Osteocyte (in vitro differentiated cells): Measurements from ENCODE around the gene C11orf86. TPM values are rescaled to one million over a fixed set of nuclear protein-coding genes. Genes with fewer than 3 reads are reported as not detected.

Experiments used
- DNase-seq: peaks from one replicate; pipeline ENCODE4 v3.0.0; 2021; ENCODE audit warnings: mixed read lengths; ENCODE audit not compliant: unreplicated experiment; ENCODE audit errors: extremely low spot score
- H3K27ac Mint-ChIP-seq: one replicate; pipeline ENCODE4 v1.8.0; 2021; ENCODE audit warnings: mild to moderate bottlenecking, mixed read lengths; ENCODE audit not compliant: unreplicated experiment
- H3K27me3 Mint-ChIP-seq: one replicate; pipeline ENCODE4 v1.8.0; 2021; ENCODE audit warnings: mixed read lengths; ENCODE audit not compliant: unreplicated experiment
- H3K36me3 Mint-ChIP-seq: one replicate; pipeline ENCODE4 v1.8.0; 2021; ENCODE audit warnings: mixed read lengths; ENCODE audit not compliant: unreplicated experiment
- H3K4me1 Mint-ChIP-seq: one replicate; pipeline ENCODE4 v1.8.0; 2021; ENCODE audit warnings: mixed read lengths; ENCODE audit not compliant: unreplicated experiment
- H3K4me3 Mint-ChIP-seq: one replicate; pipeline ENCODE4 v1.8.0; 2021; ENCODE audit warnings: mild to moderate bottlenecking, moderate library complexity, mixed read lengths; ENCODE audit not compliant: unreplicated experiment
- H3K9me3 Mint-ChIP-seq: one replicate; pipeline ENCODE4 v1.8.0; 2021; ENCODE audit warnings: mixed read lengths; ENCODE audit not compliant: unreplicated experiment
- CTCF ChIP-seq: fragments of 200-600 bp; sonication (generic); IDR thresholded peaks from 2 replicates; pipeline ENCODE4 v1.5.0; 2021; ENCODE audit warnings: antibody characterized with exemption, mild to moderate bottlenecking, moderate library complexity
- total RNA-seq: library from RNA; stranded (reverse); gene quantifications from 2 replicates; pipeline ENCODE4 v1.2.1, GENCODE V29; 2021

The C11orf86 gene
- total RNA-seq, 1 donor from 2014 or later = not detected

- no peaks in the 10 kb centered on the region for H3K36me3 Mint-ChIP-seq
- no peak for TF ChIP-seq CTCF
- no peaks in the 10 kb centered on the region for H3K4me1 Mint-ChIP-seq
- no peaks in the 10 kb centered on the region for H3K9me3 Mint-ChIP-seq
- no peak overlapping the region for H3K27ac Mint-ChIP-seq
- no peak overlapping the region for H3K4me3 Mint-ChIP-seq
- DNase-seq = no peak
- no peaks in the 10 kb centered on the region for H3K27me3 Mint-ChIP-seq
Observed at GRCh38 chr11:67013511-67014045, 38.5 kb downstream of the C11orf86 start.

GRCh38 chr11:67014343-67014742 lies 39.2 kb downstream of the C11orf86 start:
- H3K4me1 Mint-ChIP-seq = no peaks in the 10 kb centered on the region
- TF ChIP-seq CTCF = no peak
- no peak overlapping the region for H3K27ac Mint-ChIP-seq
- no peaks in the 10 kb centered on the region for H3K27me3 Mint-ChIP-seq
- H3K9me3 Mint-ChIP-seq = no peaks in the 10 kb centered on the region
- H3K4me3 Mint-ChIP-seq = no peak overlapping the region
- no peak for DNase-seq
- H3K36me3 Mint-ChIP-seq = no peaks in the 10 kb centered on the region

GRCh38 chr11:67015048-67015447 lies 39.9 kb downstream of the C11orf86 start:
- H3K9me3 Mint-ChIP-seq = no peaks in the 10 kb centered on the region
- H3K36me3 Mint-ChIP-seq = no peaks in the 10 kb centered on the region
- H3K27me3 Mint-ChIP-seq = no peaks in the 10 kb centered on the region
- H3K4me3 Mint-ChIP-seq = no peak overlapping the region
- no peaks in the 10 kb centered on the region for H3K4me1 Mint-ChIP-seq
- no peak overlapping the region for H3K27ac Mint-ChIP-seq
- TF ChIP-seq CTCF = no peak
- no peak for DNase-seq

- no peak for DNase-seq
- H3K4me3 Mint-ChIP-seq = no peak overlapping the region
- no peaks in the 10 kb centered on the region for H3K36me3 Mint-ChIP-seq
- no peaks in the 10 kb centered on the region for H3K9me3 Mint-ChIP-seq
- no peak overlapping the region for H3K27ac Mint-ChIP-seq
- no peak for TF ChIP-seq CTCF
- H3K4me1 Mint-ChIP-seq = no peaks in the 10 kb centered on the region
- H3K27me3 Mint-ChIP-seq = no peaks in the 10 kb centered on the region
Observed at GRCh38 chr11:67016550-67016949, 41.4 kb downstream of the C11orf86 start.

GRCh38 chr11:67020949-67021348 lies 45.8 kb downstream of the C11orf86 start:
- Mint-ChIP-seq H3K36me3 (no peaks in the 10 kb centered on the region), H3K4me1 (peaks cover 18% of the 10 kb centered on the region), H3K27ac (no peak overlapping the region), H3K27me3 (no peaks in the 10 kb centered on the region), H3K4me3 (no peak overlapping the region), H3K9me3 (no peaks in the 10 kb centered on the region)
- DNase-seq = no peak
- TF ChIP-seq CTCF = no peak
